ENCODE measurements around the gene CCDC92B. TPM values are rescaled to one million over a fixed set of nuclear protein-coding genes. Genes with fewer than 3 reads are reported as not detected.

CCDC92B gene
- polyA plus RNA-seq, 1 donor from 2014 or later, result 0.32 TPM

DNA sequence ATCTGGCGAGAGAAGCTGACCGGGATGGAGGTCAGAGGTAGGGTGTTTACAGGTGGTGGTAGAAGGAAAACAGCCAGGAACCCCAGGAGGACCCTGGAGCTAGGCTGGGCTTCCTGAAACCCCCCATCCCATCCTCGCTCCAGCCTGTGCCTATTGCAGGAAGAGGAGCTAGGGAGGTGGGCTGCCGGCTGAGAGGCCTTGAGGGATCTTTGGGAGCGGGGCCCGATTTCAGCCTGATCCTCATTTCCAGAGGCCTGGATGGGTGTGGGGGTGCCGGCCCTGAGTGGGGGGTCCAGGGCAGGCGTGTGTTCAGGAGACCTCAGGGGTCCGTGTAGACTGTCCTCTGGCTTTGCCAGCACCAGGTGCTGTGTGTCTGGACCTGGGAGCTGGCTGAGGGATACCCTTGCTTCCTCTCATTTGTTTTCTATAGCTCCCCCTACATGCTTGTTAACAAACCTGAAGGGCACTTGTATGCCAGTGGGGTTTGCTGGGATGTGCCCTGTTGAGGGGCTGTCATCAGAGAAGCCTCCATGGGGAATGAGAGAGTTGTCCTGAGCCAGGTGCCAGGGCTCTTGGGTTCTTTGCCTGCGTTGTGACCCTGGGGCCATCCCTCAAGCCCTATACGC is 27.9 kb upstream of the CCDC92B start:
- H3K9me3 ChIP-seq (ENCODE audit: low read length), result no peaks in the 10 kb centered on the region
- peak overlapping the region; percentile 46 for H2AFZ ChIP-seq (ENCODE audit: low read depth, low read length)
- no peaks in the 10 kb centered on the region for H3F3A ChIP-seq (ENCODE audit: insufficient read depth, low read length, poor library complexity, severe bottlenecking)
- no peaks in the 10 kb centered on the region for H3K9me2 ChIP-seq (ENCODE audit: insufficient read depth, low read length)
- peak overlapping the region; percentile 59 for H3K4me2 ChIP-seq (ENCODE audit: low read length)
- H3K27ac ChIP-seq (ENCODE audit: low read length), result peak overlapping the region; percentile 71
- TF ChIP-seq EZH2 (IDR thresholded peaks at IDR 0.05; ENCODE audit: borderline replicate concordance, insufficient read depth, low read length, poor library complexity, severe bottlenecking) (no peak), SMC3 (conservative IDR thresholded peaks at IDR 0.05; ENCODE audit: poor library complexity) (no peak), MXI1 (conservative IDR thresholded peaks at IDR 0.05; ENCODE audit: poor library complexity, severe bottlenecking) (peak; percentile 17)
- TF ChIP-seq, protein P1, sequence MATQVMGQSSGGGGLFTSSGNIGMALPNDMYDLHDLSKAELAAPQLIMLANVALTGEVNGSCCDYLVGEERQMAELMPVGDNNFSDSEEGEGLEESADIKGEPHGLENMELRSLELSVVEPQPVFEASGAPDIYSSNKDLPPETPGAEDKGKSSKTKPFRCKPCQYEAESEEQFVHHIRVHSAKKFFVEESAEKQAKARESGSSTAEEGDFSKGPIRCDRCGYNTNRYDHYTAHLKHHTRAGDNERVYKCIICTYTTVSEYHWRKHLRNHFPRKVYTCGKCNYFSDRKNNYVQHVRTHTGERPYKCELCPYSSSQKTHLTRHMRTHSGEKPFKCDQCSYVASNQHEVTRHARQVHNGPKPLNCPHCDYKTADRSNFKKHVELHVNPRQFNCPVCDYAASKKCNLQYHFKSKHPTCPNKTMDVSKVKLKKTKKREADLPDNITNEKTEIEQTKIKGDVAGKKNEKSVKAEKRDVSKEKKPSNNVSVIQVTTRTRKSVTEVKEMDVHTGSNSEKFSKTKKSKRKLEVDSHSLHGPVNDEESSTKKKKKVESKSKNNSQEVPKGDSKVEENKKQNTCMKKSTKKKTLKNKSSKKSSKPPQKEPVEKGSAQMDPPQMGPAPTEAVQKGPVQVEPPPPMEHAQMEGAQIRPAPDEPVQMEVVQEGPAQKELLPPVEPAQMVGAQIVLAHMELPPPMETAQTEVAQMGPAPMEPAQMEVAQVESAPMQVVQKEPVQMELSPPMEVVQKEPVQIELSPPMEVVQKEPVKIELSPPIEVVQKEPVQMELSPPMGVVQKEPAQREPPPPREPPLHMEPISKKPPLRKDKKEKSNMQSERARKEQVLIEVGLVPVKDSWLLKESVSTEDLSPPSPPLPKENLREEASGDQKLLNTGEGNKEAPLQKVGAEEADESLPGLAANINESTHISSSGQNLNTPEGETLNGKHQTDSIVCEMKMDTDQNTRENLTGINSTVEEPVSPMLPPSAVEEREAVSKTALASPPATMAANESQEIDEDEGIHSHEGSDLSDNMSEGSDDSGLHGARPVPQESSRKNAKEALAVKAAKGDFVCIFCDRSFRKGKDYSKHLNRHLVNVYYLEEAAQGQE (IDR thresholded peaks at IDR 0.05; ENCODE audit: borderline replicate concordance), result no peak
- TF ChIP-seq, protein P2, sequence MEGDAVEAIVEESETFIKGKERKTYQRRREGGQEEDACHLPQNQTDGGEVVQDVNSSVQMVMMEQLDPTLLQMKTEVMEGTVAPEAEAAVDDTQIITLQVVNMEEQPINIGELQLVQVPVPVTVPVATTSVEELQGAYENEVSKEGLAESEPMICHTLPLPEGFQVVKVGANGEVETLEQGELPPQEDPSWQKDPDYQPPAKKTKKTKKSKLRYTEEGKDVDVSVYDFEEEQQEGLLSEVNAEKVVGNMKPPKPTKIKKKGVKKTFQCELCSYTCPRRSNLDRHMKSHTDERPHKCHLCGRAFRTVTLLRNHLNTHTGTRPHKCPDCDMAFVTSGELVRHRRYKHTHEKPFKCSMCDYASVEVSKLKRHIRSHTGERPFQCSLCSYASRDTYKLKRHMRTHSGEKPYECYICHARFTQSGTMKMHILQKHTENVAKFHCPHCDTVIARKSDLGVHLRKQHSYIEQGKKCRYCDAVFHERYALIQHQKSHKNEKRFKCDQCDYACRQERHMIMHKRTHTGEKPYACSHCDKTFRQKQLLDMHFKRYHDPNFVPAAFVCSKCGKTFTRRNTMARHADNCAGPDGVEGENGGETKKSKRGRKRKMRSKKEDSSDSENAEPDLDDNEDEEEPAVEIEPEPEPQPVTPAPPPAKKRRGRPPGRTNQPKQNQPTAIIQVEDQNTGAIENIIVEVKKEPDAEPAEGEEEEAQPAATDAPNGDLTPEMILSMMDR (IDR thresholded peaks at IDR 0.05; ENCODE audit: poor library complexity, severe bottlenecking), result peak; percentile 41
- H4K20me1 ChIP-seq (ENCODE audit: insufficient read depth), result no peaks in the 10 kb centered on the region
- H3K4me3 ChIP-seq (ENCODE audit: low read length), result peak overlapping the region; percentile 98
- no peaks in the 10 kb centered on the region for H3K27me3 ChIP-seq (ENCODE audit: insufficient read depth, low read depth, low read length)
- no peaks in the 10 kb centered on the region for H3K36me3 ChIP-seq (ENCODE audit: insufficient read depth, low read length)
- peak overlapping the region; percentile 89 for H3K9ac ChIP-seq (ENCODE audit: low read length)
- H3K79me2 ChIP-seq (replicated peaks; ENCODE audit: insufficient read depth, low read length), result no peaks in the 10 kb centered on the region

DNA sequence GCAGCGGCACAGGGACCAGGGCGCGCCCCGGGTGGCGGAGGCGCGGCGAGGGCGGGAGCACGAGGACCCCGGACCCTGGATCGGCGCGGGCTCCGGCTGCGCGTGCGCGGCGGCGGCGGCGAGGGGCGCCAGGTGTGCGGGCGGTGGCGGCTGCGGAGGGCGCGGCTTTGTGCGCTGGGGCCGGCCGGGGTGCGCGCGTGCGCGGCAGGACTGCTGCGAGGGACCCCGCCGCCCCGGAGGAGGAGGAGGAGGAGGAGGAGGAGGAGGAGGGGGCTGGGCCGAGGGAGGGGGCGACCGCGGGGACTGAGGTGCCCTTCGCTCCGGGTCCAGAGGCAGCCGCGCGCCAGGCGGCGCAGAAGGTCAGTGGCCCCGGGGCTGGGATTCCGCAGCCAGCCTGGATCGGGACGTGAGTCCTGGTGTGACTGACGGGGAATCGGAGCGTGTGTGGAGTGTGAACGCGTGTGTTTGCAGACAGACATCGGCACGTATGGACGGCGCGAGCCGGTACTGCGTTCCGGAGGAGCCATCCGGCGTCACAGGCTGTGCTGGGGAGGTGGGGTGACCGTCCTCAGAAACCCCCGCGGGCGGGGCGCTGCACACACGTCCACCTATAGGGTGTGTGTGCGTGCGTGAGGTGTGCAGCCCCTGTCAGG is 27.3 kb upstream of the CCDC92B start:
- no peaks in the 10 kb centered on the region for H3K9me2 ChIP-seq (ENCODE audit: insufficient read depth, low read length)
- no peaks in the 10 kb centered on the region for H3K36me3 ChIP-seq (ENCODE audit: insufficient read depth, low read length)
- no peaks in the 10 kb centered on the region for H3K27me3 ChIP-seq (ENCODE audit: insufficient read depth, low read depth, low read length)
- peak overlapping the region; percentile 89 for H3K9ac ChIP-seq (ENCODE audit: low read length)
- peak overlapping the region; percentile 98 for H3K4me3 ChIP-seq (ENCODE audit: low read length)
- H3K4me2 ChIP-seq (ENCODE audit: low read length), result peak overlapping the region; percentile 59
- peak overlapping the region; percentile 83 for H2AFZ ChIP-seq (ENCODE audit: low read depth, low read length)
- H3K27ac ChIP-seq (ENCODE audit: low read length), result peak overlapping the region; percentile 80
- H3K79me2 ChIP-seq (replicated peaks; ENCODE audit: insufficient read depth, low read length), result no peaks in the 10 kb centered on the region
- no peaks in the 10 kb centered on the region for H4K20me1 ChIP-seq (ENCODE audit: insufficient read depth)
- H3K9me3 ChIP-seq (ENCODE audit: low read length), result no peaks in the 10 kb centered on the region
- H3F3A ChIP-seq (ENCODE audit: insufficient read depth, low read length, poor library complexity, severe bottlenecking), result no peaks in the 10 kb centered on the region
- TF ChIP-seq, protein P1 (IDR thresholded peaks at IDR 0.05; ENCODE audit: borderline replicate concordance), result no peak
- TF ChIP-seq SMC3 (conservative IDR thresholded peaks at IDR 0.05; ENCODE audit: poor library complexity), result no peak
- no peak for TF ChIP-seq EZH2 (IDR thresholded peaks at IDR 0.05; ENCODE audit: borderline replicate concordance, insufficient read depth, low read length, poor library complexity, severe bottlenecking)
- peak; percentile 54 for TF ChIP-seq POLR2AphosphoS5 (IDR thresholded peaks at IDR 0.05)
- peak; percentile 68 for TF ChIP-seq MXI1 (conservative IDR thresholded peaks at IDR 0.05; ENCODE audit: poor library complexity, severe bottlenecking)
- TF ChIP-seq TAF1 (IDR thresholded peaks at IDR 0.05; ENCODE audit: low read depth), result no peak
- TF ChIP-seq RAD21 (conservative IDR thresholded peaks at IDR 0.05), result no peak
- TF ChIP-seq, protein P2 (IDR thresholded peaks at IDR 0.05; ENCODE audit: poor library complexity, severe bottlenecking), result no peak
- no peak for TF ChIP-seq EP300 (conservative IDR thresholded peaks at IDR 0.05; ENCODE audit: poor library complexity, severe bottlenecking)
